HCT116 (cell line): ENCODE data around the gene UBXN10. TPM values are rescaled to one million over a fixed set of nuclear protein-coding genes. Genes with fewer than 3 reads are reported as not detected.

Source experiments
- ATAC-seq: fragments of 200-7000 bp; cut with Tn5 transposase; 2 replicates; pipeline ENCODE4 v1.9.1; 2020; ENCODE audit warnings: mild to moderate bottlenecking, moderate library complexity
- BruUV-seq: library from RNA; stranded (reverse); fragments of 400-500 nt; replicated peaks from 2 replicates; lab custom pipeline; 2021; lab: Mats Ljungman, UMichigan
- CTCF ChIA-PET: fragments of 300-600 bp; sonication (Branson Sonifier 250); formaldehyde crosslinking; loops from one replicate; lab custom pipeline; 2021; ENCODE audit warnings: antibody characterized with exemption; lab: Charles Lee
- POLR2A ChIA-PET: fragments of 300-600, 350-600 bp; sonication (Branson Sonifier 250); formaldehyde crosslinking; loops from one replicate; lab custom pipeline; 2021; ENCODE audit warnings: antibody characterized with exemption; lab: Charles Lee
- RAD21 ChIA-PET, 2 experiments: fragments of 300-600 bp; sonication (Branson Sonifier 250); formaldehyde crosslinking; loops; one replicate each; lab custom pipeline; 2023; ENCODE audit warnings: low total read pairs in 2 of 2; ENCODE audit not compliant: uncharacterized antibody in 2 of 2, unreplicated experiment in 2 of 2, low non-redundant PET in 1 of 2; lab: Charles Lee
- DNase-seq: peaks from one replicate; pipeline ENCODE4 v3.0.0-alpha.2; 2010; ENCODE audit warnings: low read depth, low spot score
- H2AFZ ChIP-seq: fragments of 200-600 bp; shearing (Covaris generic), sonication (generic); 2 replicates; pipeline ENCODE4 v1.6.1; 2017; ENCODE audit warnings: low read depth, mixed run types, mixed read lengths, antibody characterized with exemption, low read length; ENCODE audit not compliant: poor library complexity, severe bottlenecking
- H3K27ac ChIP-seq: 2 replicates; pipeline ENCODE4 v1.5.1; 2012; ENCODE audit warnings: low read depth, low read length
- H3K27me3 ChIP-seq: fragments of 200-600 bp; sonication (generic); 2 replicates; pipeline ENCODE4 v1.6.1; 2016; ENCODE audit warnings: mixed run types, low read length, mixed read lengths; ENCODE audit not compliant: insufficient read depth
- H3K36me3 ChIP-seq, 2 experiments: fragments of 200-500 bp in 1 of 2; fragments of 200-600 bp in 1 of 2; sonication (Bioruptor generic) in 1 of 2; sonication (generic) in 1 of 2; 2 replicates each; pipeline versions ENCODE4 v1.5.1 to v1.6.1; 2014 to 2016; ENCODE audit warnings: low read length in 2 of 2, inconsistent platforms in 1 of 2, mixed read lengths in 1 of 2, mixed run types in 1 of 2; ENCODE audit not compliant: insufficient read depth in 2 of 2, control insufficient read depth in 1 of 2
- H3K4me1 ChIP-seq, 2 experiments: fragments of 200-600 bp in 1 of 2; sonication (generic) in 1 of 2; 2 replicates each; pipeline versions ENCODE4 v1.5.1 to v1.6.1; 2012 to 2017; ENCODE audit warnings: low read length in 2 of 2, inconsistent platforms in 1 of 2, mild to moderate bottlenecking in 1 of 2, mixed read lengths in 1 of 2, mixed run types in 1 of 2, moderate library complexity in 1 of 2; ENCODE audit not compliant: insufficient read depth in 2 of 2, control insufficient read depth in 1 of 2
- H3K4me2 ChIP-seq: fragments of 200-600 bp; sonication (generic); 2 replicates; pipeline ENCODE4 v1.6.1; 2017; ENCODE audit warnings: mixed run types, low read length, mixed read lengths
- H3K4me3 ChIP-seq, 2 experiments: fragments of 200-600 bp in 1 of 2; sonication (generic) in 1 of 2; replicated peaks in 1 of 2; 2 replicates each; pipeline ENCODE4 v1.5.1; 2011 to 2016; ENCODE audit warnings: low read length in 2 of 2, control low read depth in 1 of 2, low read depth in 1 of 2, mild to moderate bottlenecking in 1 of 2, mixed read lengths in 1 of 2, mixed run types in 1 of 2
- H3K79me2 ChIP-seq: fragments of 200-600 bp; sonication (generic); 2 replicates; pipeline ENCODE4 v1.6.1; 2017; ENCODE audit warnings: mild to moderate bottlenecking, mixed run types, low read length, moderate library complexity, mixed read lengths; ENCODE audit not compliant: insufficient read depth
- H3K9ac ChIP-seq: fragments of 200-600 bp; sonication (generic); 2 replicates; pipeline ENCODE4 v1.6.1; 2016; ENCODE audit warnings: low read length, mixed read lengths
- H3K9me2 ChIP-seq: fragments of 200-600 bp; sonication (generic), shearing (Covaris generic); 2 replicates; pipeline ENCODE4 v1.6.1; 2017; ENCODE audit warnings: mixed run types, mild to moderate bottlenecking, moderate library complexity; ENCODE audit not compliant: insufficient read depth
- H3K9me3 ChIP-seq, 2 experiments: fragments of 200-500 bp in 1 of 2; fragments of 200-600 bp in 1 of 2; sonication (Bioruptor generic) in 1 of 2; sonication (generic) in 1 of 2; 2 replicates each; pipeline ENCODE4 v1.6.1; 2014 to 2017; ENCODE audit warnings: low read length in 2 of 2, mixed read lengths in 2 of 2, inconsistent platforms in 1 of 2, low read depth in 1 of 2, mild to moderate bottlenecking in 1 of 2, mixed run types in 1 of 2, moderate library complexity in 1 of 2; ENCODE audit not compliant: control insufficient read depth in 1 of 2, insufficient read depth in 1 of 2
- H4K20me1 ChIP-seq: fragments of 200-600 bp; sonication (generic), shearing (Covaris generic); 2 replicates; pipeline ENCODE4 v1.6.1; 2017; ENCODE audit warnings: mixed run types, mild to moderate bottlenecking, moderate library complexity; ENCODE audit not compliant: insufficient read depth
- CBX3 ChIP-seq: IDR thresholded peaks from 2 replicates; pipeline ENCODE4 v1.6.1; 2012; ENCODE audit warnings: low read depth
- CEBPB ChIP-seq: IDR thresholded peaks from 2 replicates; pipeline ENCODE4 v1.6.1; 2012; ENCODE audit warnings: low read depth
- EGR1 ChIP-seq: IDR thresholded peaks from 2 replicates; pipeline ENCODE4 v1.6.1; 2012; ENCODE audit warnings: low read depth
- EZH2 ChIP-seq: fragments of 200-600 bp; sonication (generic); IDR thresholded peaks from 2 replicates; pipeline ENCODE4 v1.6.1; 2017; ENCODE audit warnings: antibody characterized with exemption, mixed run types
- FOSL1 ChIP-seq: IDR thresholded peaks from 2 replicates; pipeline ENCODE4 v1.6.1; 2012; ENCODE audit warnings: low read depth
- JUND ChIP-seq: IDR thresholded peaks from 2 replicates; pipeline ENCODE4 v1.6.1; 2012
- POLR2A ChIP-seq: IDR thresholded peaks from 2 replicates; pipeline ENCODE4 v1.7.0; 2011; ENCODE audit warnings: borderline replicate concordance; ENCODE audit not compliant: insufficient read depth, insufficient read length; ENCODE audit errors: extremely low read depth
- RAD21 ChIP-seq: IDR thresholded peaks from 2 replicates; pipeline ENCODE4 v1.6.1; 2012; ENCODE audit warnings: low read depth, mild to moderate bottlenecking
- YY1 ChIP-seq: IDR thresholded peaks from 2 replicates; pipeline ENCODE4 v1.6.1; 2011; ENCODE audit warnings: low read length, low read depth, moderate library complexity, mild to moderate bottlenecking; ENCODE audit not compliant: insufficient replicate concordance; ENCODE audit errors: extremely low read depth
- intact Hi-C: fragments of 100-400 bp; cut with micrococcal nuclease; formaldehyde crosslinking; loops from 2 replicates; pipeline ENCODE4 v1.10.0; 2022
- total RNA-seq: library from RNA; stranded (reverse); gene quantifications from one replicate; pipeline ENCODE4 v1.2.1, GENCODE V29; 2021; ENCODE audit not compliant: unreplicated experiment
- TF ChIP-seq, protein P1 (sequence below): IDR thresholded peaks from 2 replicates; pipeline ENCODE4 v1.6.1; 2011; ENCODE audit warnings: mild to moderate bottlenecking, low read length, moderate library complexity; ENCODE audit not compliant: insufficient replicate concordance; ENCODE audit errors: extremely low read depth
- TF ChIP-seq, protein P2 (sequence below): IDR thresholded peaks from 2 replicates; pipeline ENCODE4 v1.6.1; 2012; ENCODE audit warnings: low read depth
- TF ChIP-seq, protein P3 (sequence below), 3 experiments: fragments of 200-600 bp in 1 of 3; sonication (generic) in 1 of 3; IDR thresholded peaks in 2 of 3; conservative IDR thresholded peaks in 1 of 3; 2 replicates each; pipeline ENCODE4 v1.5.1; 2012 to 2017; ENCODE audit warnings: low read depth in 2 of 3, low read length in 2 of 3, antibody characterized with exemption in 1 of 3, borderline replicate concordance in 1 of 3, control low read depth in 1 of 3, mild to moderate bottlenecking in 1 of 3, mixed read lengths in 1 of 3, mixed run types in 1 of 3, moderate library complexity in 1 of 3; ENCODE audit not compliant: insufficient read depth in 1 of 3
- TF ChIP-seq, protein P4 (sequence below): IDR thresholded peaks from 2 replicates; pipeline ENCODE4 v1.6.1; 2012
- TF ChIP-seq, protein P5 (sequence below): IDR thresholded peaks from 2 replicates; pipeline ENCODE4 v1.6.1; 2012

UBXN10 gene
- total RNA-seq, 1 experiment from 2014 or later, result not detected

DNA sequence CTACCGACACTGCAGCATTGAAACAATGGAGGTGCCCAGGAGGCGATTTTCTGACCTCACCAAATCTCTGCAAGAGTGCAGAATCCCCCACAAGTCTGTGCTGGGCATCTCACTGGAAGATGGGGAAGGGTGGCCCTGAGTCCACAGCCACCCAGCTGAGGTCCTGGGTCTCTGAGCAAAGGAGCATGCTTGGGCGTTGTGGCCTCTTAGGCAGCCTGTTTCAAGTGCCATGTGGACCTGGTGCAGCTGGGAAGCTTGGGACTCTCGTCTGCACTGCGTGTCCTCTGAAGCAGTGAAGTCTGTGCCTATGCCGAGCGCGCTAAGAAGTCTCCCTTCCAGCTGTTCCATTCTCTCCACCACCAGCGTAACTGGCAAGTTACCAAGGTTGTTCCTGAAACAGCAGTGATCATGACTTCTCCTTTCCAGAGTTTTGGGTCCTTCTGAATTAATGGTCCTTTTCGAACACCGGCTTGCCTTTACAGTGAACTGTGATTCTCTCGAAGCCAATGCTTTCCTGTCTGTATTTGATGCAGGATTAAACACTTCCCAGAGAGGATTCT is 5.5 kb downstream of the UBXN10 start:
- H3K9me2 ChIP-seq, result no peaks in the 10 kb centered on the region
- POLR2A ChIA-PET, result no interaction called here
- BruUV-seq, result no TSS peak
- no peak overlapping the region for H3K4me2 ChIP-seq
- H3K27ac ChIP-seq, result no peak overlapping the region
- ATAC-seq (no peak), DNase-seq (no peak)
- intact Hi-C loops, result no loop called here
- no peaks in the 10 kb centered on the region for H3K36me3 ChIP-seq
- no peaks in the 10 kb centered on the region for H3K79me2 ChIP-seq
- no peak overlapping the region for H3K4me3 ChIP-seq
- TF ChIP-seq, protein P1, sequence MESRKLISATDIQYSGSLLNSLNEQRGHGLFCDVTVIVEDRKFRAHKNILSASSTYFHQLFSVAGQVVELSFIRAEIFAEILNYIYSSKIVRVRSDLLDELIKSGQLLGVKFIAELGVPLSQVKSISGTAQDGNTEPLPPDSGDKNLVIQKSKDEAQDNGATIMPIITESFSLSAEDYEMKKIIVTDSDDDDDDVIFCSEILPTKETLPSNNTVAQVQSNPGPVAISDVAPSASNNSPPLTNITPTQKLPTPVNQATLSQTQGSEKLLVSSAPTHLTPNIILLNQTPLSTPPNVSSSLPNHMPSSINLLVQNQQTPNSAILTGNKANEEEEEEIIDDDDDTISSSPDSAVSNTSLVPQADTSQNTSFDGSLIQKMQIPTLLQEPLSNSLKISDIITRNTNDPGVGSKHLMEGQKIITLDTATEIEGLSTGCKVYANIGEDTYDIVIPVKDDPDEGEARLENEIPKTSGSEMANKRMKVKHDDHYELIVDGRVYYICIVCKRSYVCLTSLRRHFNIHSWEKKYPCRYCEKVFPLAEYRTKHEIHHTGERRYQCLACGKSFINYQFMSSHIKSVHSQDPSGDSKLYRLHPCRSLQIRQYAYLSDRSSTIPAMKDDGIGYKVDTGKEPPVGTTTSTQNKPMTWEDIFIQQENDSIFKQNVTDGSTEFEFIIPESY, result no peak
- TF ChIP-seq CBX3 (no peak), JUND (no peak), POLR2A (no peak), CEBPB (no peak), YY1 (no peak), EZH2 (no peak), FOSL1 (no peak), EGR1 (no peak), RAD21 (no peak)
- TF ChIP-seq, protein P2, sequence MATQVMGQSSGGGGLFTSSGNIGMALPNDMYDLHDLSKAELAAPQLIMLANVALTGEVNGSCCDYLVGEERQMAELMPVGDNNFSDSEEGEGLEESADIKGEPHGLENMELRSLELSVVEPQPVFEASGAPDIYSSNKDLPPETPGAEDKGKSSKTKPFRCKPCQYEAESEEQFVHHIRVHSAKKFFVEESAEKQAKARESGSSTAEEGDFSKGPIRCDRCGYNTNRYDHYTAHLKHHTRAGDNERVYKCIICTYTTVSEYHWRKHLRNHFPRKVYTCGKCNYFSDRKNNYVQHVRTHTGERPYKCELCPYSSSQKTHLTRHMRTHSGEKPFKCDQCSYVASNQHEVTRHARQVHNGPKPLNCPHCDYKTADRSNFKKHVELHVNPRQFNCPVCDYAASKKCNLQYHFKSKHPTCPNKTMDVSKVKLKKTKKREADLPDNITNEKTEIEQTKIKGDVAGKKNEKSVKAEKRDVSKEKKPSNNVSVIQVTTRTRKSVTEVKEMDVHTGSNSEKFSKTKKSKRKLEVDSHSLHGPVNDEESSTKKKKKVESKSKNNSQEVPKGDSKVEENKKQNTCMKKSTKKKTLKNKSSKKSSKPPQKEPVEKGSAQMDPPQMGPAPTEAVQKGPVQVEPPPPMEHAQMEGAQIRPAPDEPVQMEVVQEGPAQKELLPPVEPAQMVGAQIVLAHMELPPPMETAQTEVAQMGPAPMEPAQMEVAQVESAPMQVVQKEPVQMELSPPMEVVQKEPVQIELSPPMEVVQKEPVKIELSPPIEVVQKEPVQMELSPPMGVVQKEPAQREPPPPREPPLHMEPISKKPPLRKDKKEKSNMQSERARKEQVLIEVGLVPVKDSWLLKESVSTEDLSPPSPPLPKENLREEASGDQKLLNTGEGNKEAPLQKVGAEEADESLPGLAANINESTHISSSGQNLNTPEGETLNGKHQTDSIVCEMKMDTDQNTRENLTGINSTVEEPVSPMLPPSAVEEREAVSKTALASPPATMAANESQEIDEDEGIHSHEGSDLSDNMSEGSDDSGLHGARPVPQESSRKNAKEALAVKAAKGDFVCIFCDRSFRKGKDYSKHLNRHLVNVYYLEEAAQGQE, result no peak
- TF ChIP-seq, protein P3, sequence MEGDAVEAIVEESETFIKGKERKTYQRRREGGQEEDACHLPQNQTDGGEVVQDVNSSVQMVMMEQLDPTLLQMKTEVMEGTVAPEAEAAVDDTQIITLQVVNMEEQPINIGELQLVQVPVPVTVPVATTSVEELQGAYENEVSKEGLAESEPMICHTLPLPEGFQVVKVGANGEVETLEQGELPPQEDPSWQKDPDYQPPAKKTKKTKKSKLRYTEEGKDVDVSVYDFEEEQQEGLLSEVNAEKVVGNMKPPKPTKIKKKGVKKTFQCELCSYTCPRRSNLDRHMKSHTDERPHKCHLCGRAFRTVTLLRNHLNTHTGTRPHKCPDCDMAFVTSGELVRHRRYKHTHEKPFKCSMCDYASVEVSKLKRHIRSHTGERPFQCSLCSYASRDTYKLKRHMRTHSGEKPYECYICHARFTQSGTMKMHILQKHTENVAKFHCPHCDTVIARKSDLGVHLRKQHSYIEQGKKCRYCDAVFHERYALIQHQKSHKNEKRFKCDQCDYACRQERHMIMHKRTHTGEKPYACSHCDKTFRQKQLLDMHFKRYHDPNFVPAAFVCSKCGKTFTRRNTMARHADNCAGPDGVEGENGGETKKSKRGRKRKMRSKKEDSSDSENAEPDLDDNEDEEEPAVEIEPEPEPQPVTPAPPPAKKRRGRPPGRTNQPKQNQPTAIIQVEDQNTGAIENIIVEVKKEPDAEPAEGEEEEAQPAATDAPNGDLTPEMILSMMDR (IDR thresholded peaks at IDR 0.05 in 2 of 3, conservative IDR thresholded peaks at IDR 0.05 in 1 of 3; ENCODE audit: borderline replicate concordance in 1 of 3, insufficient read depth in 1 of 3, low read depth in 2 of 3, low read length in 2 of 3), result no peak
- TF ChIP-seq, protein P4, sequence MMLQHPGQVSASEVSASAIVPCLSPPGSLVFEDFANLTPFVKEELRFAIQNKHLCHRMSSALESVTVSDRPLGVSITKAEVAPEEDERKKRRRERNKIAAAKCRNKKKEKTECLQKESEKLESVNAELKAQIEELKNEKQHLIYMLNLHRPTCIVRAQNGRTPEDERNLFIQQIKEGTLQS, result no peak
- TF ChIP-seq, protein P5, sequence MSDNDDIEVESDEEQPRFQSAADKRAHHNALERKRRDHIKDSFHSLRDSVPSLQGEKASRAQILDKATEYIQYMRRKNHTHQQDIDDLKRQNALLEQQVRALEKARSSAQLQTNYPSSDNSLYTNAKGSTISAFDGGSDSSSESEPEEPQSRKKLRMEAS, result no peak
- peaks cover 21% of the 10 kb centered on the region; the same call in 1 of the 2 replicates for H3K27me3 ChIP-seq
- H3K9ac ChIP-seq, result no peak overlapping the region
- RAD21 ChIA-PET, result no interaction called here
- CTCF ChIA-PET, result no interaction called here
- no peak overlapping the region for H2AFZ ChIP-seq
- H3K4me1 ChIP-seq, result peaks cover 0 to 3% of the 10 kb centered on the region in 2 experiments; a peak in 1 of 4 replicates
- no peaks in the 10 kb centered on the region for H3K9me3 ChIP-seq
- no peaks in the 10 kb centered on the region for H4K20me1 ChIP-seq
